ENCODE measurements around the gene POLD4. TPM values are rescaled to one million over a fixed set of nuclear protein-coding genes. Genes with fewer than 3 reads are reported as not detected.

Gene POLD4
- total and polyA plus RNA-seq, 2 of the 13 experiments (the other 11 are each of a cell fraction or from before 2014, with no cell fraction given): 10.5 to 27.4 TPM

- TF ChIP-seq SNAI1 (CRISPR knock-in tag; IDR thresholded peaks at IDR 0.05; ENCODE audit: borderline replicate concordance) (no peak), IKZF1 (IDR thresholded peaks at IDR 0.05) (no peak), ZNF543 (CRISPR knock-in tag; IDR thresholded peaks at IDR 0.05) (no peak), AGO2 (optimal IDR thresholded peaks at IDR 0.05; ENCODE audit: low read depth, low read length) (no peak), GTF3A (CRISPR knock-in tag; conservative IDR thresholded peaks at IDR 0.05) (no peak), ZNF280D (CRISPR knock-in tag; IDR thresholded peaks at IDR 0.05) (no peak), POLR2G (IDR thresholded peaks at IDR 0.05; ENCODE audit: low read depth, low read length) (no peak), ZFAT (CRISPR knock-in tag; conservative IDR thresholded peaks at IDR 0.05) (no peak), PRDM4 (CRISPR knock-in tag; IDR thresholded peaks at IDR 0.05; ENCODE audit: borderline replicate concordance) (no peak), MAFF (IDR thresholded peaks at IDR 0.05; ENCODE audit: low read depth, low read length) (peak; percentile 45), ZNF710 (CRISPR knock-in tag; IDR thresholded peaks at IDR 0.05; ENCODE audit: borderline replicate concordance) (no peak), ZNF556 (CRISPR knock-in tag; IDR thresholded peaks at IDR 0.05; ENCODE audit: borderline replicate concordance) (no peak), PITX1 (CRISPR knock-in tag; IDR thresholded peaks at IDR 0.05) (no peak)
- TF ChIP-seq, protein P1, sequence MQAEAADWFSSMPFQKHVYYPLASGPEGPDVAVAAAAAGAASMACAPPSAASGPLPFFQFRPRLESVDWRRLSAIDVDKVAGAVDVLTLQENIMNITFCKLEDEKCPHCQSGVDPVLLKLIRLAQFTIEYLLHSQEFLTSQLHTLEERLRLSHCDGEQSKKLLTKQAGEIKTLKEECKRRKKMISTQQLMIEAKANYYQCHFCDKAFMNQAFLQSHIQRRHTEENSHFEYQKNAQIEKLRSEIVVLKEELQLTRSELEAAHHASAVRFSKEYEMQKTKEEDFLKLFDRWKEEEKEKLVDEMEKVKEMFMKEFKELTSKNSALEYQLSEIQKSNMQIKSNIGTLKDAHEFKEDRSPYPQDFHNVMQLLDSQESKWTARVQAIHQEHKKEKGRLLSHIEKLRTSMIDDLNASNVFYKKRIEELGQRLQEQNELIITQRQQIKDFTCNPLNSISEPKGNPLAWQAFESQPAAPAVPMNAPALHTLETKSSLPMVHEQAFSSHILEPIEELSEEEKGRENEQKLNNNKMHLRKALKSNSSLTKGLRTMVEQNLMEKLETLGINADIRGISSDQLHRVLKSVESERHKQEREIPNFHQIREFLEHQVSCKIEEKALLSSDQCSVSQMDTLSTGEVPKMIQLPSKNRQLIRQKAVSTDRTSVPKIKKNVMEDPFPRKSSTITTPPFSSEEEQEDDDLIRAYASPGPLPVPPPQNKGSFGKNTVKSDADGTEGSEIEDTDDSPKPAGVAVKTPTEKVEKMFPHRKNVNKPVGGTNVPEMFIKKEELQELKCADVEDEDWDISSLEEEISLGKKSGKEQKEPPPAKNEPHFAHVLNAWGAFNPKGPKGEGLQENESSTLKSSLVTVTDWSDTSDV (CRISPR knock-in tag; IDR thresholded peaks at IDR 0.05): no peak
Measured at GRCh38 chr11:67373648-67374570, 20.6 kb upstream of the POLD4 start (continued).
